Stimulated activated CD4-positive, alpha-beta T cell treated with anti-CD3 and anti-CD28 coated beads, Interleukin-4, amount 100 ng/mL, for 24 hours (primary cell): Measurements from ENCODE around the gene SEMA3F.

Experiments
- DNase-seq: peaks from one replicate; pipeline ENCODE4 v3.0.0-alpha.2; 2020

SEMA3F gene

GRCh38 chr3:50154840-50155490 lies at the start of gene SEMA3F:
Gene SEMA3F (plus strand): TSS chr3:50155324. CDS start chr3:50159623, 4,299 bp downstream.
- peak; percentile 58 for DNase-seq

DNA sequence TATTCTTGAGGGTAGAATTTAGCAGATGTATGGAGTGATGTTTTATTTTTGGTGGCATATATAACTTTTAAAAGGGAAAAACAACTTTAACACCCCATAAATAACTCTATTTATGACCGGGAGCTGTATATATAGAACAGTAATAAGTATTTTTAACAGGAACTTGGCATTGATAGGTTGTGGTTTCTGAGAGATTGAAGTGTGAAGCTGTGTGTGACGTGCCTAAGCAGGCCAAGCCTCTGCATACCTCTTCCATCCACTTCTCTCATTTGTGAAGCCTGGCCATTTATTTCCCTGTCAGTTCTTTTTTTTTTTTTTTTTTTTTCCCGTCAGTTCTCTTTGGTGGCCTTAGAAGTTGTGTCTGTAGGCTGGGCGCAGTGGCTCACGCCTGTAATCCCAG lies 43.4 kb upstream of the SEMA3F start:
- DNase-seq, result no peak

- DNase-seq, result no peak
Observed at GRCh38 chr3:50112462-50112861, 42.7 kb upstream of the SEMA3F start.

DNA sequence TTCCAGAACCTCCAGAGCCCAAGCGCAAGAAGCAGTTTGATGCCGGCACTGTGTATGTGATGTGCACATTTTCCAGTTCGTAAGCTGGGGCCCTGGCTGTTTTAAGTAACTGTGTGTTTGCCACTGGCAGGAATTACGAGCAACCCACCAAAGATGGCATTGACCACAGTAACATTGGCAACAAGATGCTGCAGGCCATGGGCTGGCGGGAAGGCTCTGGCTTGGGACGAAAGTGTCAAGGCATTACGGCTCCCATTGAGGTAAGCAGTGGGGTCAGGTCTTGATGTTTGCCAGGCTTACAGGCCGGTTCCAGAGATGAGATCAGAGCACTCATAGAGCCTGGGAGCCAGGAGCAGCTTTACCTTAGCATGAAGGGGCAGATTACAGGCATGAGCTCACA lies 38.0 kb upstream of the SEMA3F start:
- DNase-seq, result no peak

GRCh38 chr3:50118237-50118636 lies 36.9 kb upstream of the SEMA3F start:
- no peak for DNase-seq

GRCh38 chr3:50119786-50120185 lies 35.3 kb upstream of the SEMA3F start:
- no peak for DNase-seq

GRCh38 chr3:50120364-50121071 lies 34.6 kb upstream of the SEMA3F start:
- no peak for DNase-seq

DNA sequence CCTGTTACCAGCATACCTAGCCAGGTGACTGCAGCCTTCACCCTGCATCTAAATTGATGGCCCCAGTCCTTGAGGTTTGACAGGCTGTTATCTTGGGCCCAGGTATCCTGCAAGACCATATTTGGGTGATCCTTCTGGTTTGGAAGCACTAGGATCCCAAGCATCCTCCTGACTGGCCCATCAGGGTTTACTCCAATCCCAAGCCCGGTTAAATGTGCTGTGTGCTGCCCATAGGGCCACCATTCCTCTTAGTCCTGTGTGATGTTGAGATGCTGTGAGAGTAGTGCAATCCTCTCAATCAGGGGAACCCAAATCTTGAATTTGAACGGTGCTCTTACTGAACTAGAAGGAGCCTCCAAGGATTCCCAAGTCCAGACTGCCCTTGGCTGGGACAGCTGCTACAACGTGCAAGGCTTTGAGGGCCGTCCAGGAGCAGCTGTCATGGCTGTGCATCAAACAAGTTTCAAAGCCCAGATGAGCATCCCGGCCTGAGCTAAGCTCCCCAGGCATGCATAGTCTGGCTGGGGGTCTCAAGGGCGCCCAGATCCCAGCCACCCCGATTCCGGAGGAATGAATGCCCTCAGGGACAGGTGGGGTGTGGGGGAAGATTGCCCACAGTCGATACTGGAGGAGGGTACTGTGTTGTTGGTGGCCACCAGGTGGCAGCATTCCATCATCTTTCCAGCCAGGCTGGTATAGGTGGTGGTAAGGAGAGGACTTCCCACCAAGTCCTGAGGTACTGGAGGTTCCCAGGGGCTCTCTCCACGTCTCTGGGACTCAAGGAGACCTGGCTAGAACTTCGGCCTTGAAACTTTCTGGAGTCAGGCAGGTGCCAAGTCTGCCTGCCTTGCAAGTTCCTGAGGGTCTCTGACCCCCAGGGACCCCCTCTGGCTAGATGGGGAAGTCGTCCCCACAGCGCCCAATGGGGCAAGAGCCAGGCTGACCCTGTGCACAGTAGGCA lies 33.8 kb upstream of the SEMA3F start:
- DNase-seq, result peak; percentile 71

- no peak for DNase-seq
Observed at GRCh38 chr3:50122071-50122470, 33.1 kb upstream of the SEMA3F start.

DNA sequence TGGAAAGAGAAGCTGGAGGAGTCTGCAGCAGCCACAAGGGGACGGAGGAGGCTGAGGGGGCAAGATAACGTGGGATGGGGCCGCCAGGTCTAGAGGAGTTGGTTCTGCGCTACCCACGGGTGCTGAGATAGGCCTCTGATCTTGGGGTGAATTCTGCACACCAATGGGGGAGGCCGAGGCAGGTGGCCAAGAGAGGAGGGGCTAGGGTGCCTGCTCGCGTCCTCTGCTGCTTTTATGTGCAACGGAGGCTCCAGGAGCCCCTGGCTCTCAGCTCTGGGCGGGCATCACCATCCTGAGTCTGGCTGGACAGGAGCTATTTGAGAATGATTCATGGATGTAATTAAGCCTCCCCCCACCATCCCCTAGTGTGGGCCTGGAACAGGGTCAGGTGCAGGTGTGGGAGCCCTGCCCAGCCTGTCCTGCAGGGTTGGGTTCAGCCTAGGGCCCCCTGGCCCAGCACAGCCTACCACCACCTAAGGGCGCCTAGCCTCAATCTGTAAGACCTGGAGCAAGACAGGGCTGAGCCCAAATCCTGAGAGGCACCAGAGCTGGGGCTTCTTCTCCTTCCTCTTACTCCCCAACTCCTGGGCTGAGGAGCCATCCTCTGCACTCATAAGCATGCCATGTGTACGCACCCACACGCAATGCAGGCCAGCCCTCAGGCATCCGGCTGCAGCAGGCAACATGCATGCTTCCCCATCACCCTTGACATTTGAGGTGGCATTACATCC lies 32.3 kb upstream of the SEMA3F start:
- DNase-seq, result no peak

DNA sequence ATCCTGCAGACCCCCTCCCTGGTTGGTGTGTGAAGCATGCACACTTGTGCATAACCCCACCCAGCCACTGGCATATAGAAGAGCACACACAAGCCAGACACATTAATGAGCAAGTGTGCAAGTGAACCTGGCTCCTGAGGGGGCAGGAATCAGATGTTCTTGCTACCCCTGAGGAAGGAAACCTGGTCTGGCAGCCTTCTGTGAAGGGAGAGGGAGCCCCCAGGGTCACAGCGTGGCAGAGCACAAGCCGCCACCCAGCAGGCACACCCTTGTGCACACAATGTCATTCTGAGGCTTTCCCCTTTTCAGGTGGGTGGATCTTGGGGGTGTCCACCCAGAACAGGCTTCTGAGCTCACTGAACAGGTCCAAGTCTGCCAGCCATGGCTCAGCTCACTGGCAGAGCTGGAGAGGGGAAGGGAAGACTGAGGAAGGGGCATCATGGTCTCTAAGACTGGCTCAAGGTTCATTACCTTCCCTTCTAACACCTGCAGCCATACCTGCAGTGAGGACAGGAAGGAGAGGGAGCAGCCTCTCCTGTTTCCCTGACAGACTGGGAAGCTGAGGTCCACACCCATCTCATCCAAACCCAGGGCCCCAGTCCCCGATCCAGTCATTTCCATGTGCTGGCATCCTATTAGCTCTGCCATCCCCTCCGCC lies 31.6 kb upstream of the SEMA3F start:
- no peak for DNase-seq

DNA sequence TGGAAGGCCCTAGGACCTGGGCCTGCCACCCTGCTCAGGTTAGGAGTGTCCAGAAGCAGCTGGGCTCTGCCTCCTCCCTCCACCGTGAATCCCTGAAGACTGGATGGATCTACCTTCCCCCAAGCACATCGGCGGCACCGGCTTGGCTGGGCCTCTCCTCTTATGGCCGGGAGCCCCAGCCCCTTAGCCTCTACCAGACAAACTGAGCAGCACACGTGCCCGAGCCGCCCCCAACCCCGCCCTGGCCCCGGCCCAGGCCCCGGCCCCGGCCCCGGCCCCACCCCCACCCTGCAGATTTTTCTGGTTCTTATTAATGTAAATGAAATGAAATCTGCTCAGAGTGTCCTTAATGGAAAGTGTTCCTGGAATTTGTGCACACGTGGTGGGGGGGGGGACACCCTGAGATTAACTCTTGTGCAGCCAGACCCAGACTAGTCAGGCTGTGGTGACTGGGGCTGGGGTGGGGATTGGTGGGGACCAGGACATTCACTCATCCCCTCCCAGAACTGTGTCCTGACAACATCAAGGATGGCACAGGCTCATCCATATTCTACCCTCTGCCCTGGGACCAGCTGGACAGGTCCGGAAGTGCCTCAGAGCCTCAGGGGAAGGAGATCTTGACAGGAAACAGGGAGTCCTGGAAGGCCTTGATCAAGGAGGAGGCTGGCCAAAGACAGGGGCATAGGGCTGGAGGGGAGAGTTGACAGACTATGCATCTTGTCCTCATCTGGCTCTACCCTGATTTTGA lies 30.9 kb upstream of the SEMA3F start:
- no peak for DNase-seq

DNA sequence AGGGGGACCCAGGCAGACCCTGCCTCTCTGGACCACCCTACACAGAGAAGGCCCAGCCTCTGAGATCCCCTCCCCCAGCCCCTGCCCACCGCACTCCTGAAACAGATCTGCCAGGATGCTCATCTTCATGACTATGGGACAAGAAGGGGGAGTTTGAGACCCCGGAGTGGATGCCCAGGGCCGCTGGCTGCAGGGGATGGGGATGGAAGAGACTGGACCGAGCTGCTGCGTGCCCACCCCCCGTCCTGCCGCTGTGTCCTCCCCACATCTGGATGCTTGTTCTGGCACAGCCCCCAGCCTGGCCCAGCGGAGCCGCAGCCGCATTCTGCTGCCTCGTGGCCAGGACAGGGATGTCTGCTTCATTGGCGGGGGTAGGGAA lies 30.3 kb upstream of the SEMA3F start:
- no peak for DNase-seq

- no peak for DNase-seq
Observed at GRCh38 chr3:50125541-50126286, 29.4 kb upstream of the SEMA3F start.

GRCh38 chr3:50126287-50127211 lies 28.6 kb upstream of the SEMA3F start:
- no peak for DNase-seq

DNA sequence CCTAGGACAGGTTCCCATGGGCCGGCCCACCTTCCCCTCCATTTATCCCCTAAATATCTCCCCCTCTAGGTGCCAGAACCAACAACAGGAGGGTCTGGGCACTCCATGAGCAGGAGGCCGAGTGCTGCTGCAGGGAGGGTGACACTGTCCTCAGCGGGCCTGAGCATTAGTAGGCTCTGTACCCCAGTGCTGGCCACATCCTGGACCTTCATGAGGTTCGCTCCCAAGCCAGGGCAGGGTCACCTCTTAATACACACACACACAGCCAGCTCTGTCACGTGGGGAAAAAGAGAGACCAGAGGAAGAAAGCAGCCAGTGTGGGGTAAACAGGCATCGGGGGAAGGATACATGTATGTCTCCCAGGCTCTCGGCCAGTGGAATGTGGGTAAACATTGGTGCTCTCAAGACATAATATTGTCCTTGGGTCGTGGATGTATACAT lies 27.9 kb upstream of the SEMA3F start:
- no peak for DNase-seq

DNA sequence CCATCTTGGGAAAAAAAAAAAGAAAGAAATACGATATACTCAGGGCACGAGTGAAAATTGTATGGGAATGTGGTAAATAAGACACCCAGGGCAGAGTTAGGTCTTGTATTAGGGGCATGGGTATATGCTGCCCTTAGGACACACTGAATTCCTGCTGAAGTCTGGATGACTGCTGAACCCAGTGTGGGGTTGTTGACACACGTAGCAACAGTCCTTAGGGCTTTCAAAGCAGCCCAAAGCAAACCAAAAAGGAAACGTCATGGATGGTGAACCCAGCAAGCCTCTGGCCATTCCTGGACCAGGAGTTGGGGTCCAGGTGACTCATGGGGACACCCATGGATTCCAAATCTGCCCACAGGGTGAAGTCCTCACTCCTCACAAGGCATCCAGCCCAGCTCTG lies 27.1 kb upstream of the SEMA3F start:
- DNase-seq, result no peak

DNA sequence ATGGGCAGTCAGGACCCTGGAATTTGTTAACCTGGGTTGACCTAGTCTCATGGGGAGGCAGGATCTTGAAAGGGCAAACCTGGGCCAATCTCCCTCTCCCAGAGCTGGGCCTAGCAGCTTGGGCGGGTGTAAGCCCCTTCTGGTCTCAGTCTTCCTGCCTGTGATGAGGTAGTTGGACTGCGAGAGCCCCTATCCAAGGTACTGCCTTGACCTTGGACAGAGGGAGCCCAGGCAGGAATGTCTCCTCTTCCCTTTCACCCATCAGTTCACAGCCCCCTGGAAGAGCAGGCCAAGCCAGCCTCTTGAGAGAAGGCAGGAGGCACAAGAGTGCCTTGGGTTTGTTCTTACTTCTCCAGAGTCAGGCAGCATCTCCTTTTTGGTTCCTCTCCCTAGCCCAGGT lies 24.7 kb upstream of the SEMA3F start:
- DNase-seq, result no peak

DNA sequence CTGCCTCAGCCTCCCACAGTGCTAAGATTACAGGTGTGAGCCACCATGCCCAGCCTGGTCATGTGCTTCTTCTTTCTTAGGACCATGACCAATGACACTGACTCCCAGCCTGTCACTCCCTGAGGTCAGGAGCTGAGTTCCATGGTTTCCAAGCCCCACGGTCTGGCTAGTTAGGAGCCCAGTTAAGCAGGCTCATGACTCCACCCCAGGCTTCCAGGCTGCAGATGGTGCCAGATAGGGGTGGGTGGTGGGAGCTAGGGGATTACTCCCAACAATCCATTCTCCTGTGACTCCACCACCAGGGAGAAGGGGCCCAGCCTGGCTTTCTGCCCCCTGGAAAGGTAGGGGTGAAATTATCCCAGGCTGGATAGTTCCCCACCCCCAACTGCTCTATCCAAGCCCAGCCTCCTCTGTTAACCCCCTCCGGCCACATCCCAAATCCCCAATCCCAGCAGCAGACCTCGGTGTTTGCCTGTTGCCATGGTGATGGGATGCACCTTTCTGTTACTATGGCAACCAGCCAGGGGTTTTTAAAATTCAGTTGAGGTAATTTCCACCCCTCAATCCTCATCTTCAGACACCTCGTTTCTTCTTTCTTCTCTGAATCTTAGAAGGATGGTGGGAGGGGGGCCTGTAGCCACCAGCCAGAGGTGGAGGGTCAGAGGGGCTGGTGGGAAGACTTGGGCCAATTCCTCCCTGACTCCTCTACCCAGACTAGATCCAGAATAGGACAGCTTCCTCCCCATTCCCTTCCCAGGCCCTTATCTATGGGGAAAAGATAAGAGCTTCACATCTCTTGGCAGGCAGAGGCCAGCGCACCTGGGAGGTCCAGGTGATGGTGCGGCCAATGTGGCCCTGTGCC lies 22.5 kb upstream of the SEMA3F start:
- DNase-seq, result no peak
